Body of pancreas (tissue), 4 donors: ENCODE results near the gene ARHGAP26. TPM values are rescaled to one million over a fixed set of nuclear protein-coding genes. Genes with fewer than 3 reads are reported as not detected.

Experiments used
- ATAC-seq: fragments of 150-250 bp; one replicate; pipeline ENCODE4 v1.9.1; 2016
- DNase-seq, 4 donors: peaks; one replicate each; pipeline ENCODE4 v3.0.0-alpha.2; 2019
- H3K27ac ChIP-seq, 4 donors: fragments of 200-600 bp; sonication (generic); 1 replicate in 3 of 4; 2 replicates in 1 of 4; pipeline versions ENCODE4 v1.5.1 to v1.6.1; 2016 to 2019; ENCODE audit warnings: mild to moderate bottlenecking in 1 of 4, mixed read lengths in 1 of 4, moderate library complexity in 1 of 4
- H3K27me3 ChIP-seq, 2 donors: fragments of 200-600 bp; sonication (generic); one replicate each; pipeline ENCODE4 v1.6.0; 2016; ENCODE audit warnings: mild to moderate bottlenecking in 1 of 2
- H3K36me3 ChIP-seq, 2 donors: fragments of 200-600 bp; sonication (generic); replicated peaks in 1 of 2; 2 replicates each; pipeline ENCODE4 v1.5.1; 2016; ENCODE audit warnings: low read depth in 2 of 2; ENCODE audit not compliant: insufficient read depth in 1 of 2
- H3K4me1 ChIP-seq: fragments of 200-600 bp; sonication (generic); one replicate; pipeline ENCODE4 v1.6.0; 2016
- H3K4me3 ChIP-seq, 2 donors: fragments of 200-600 bp; sonication (generic); 1 replicate in 1 of 2; 2 replicates in 1 of 2; pipeline ENCODE4 v1.5.1; 2016 to 2019
- H3K9me3 ChIP-seq, 3 donors: fragments of 200-600 bp; sonication (generic); 1 replicate in 2 of 3; 2 replicates in 1 of 3; pipeline ENCODE4 v1.5.1; 2016
- POLR2A ChIP-seq, 3 donors: fragments of 450-650 bp; IDR thresholded peaks; one replicate each; pipeline ENCODE4 v1.6.1; 2016; ENCODE audit warnings: antibody characterized with exemption in 3 of 3, mild to moderate bottlenecking in 2 of 3
- WGBS, 2 donors: methylation state at CpG; one replicate each; pipeline ENCODE4 v1.1.5; 2017; 5-methylcytosine and 5-hydroxymethylcytosine counted together
- intact Hi-C: fragments of 100-400 bp; cut with DNase I; formaldehyde crosslinking; loops from one replicate; pipeline ENCODE4 v1.15.1; 2023
- total RNA-seq, 2 donors: library from RNA; depleted of rRNA; stranded (reverse); fragments of >200 nt; gene quantifications; one replicate each; pipeline ENCODE4 v1.1.0, GENCODE V29; 2016
- TF ChIP-seq, protein P1 (sequence below), 7 experiments: fragments of 450-650 bp in 4 of 7; fragments of 200-600 bp in 3 of 7; sonication (generic) in 3 of 7; IDR thresholded peaks; one replicate each; pipeline ENCODE4 v1.5.1; 2016 to 2019; ENCODE audit warnings: antibody characterized with exemption in 7 of 7

Gene ARHGAP26
- total RNA-seq, 2 donors from 2014 or later, result 12.5 to 14.2 TPM

GRCh38 chr5:143183989-143184388, 413.8 kb downstream of the ARHGAP26 start:
- H3K4me1 ChIP-seq, result peaks cover 15% of the 10 kb centered on the region
- H3K27me3 ChIP-seq, result no peaks in the 10 kb centered on the region
- ATAC-seq (no peak), DNase-seq (no peak)
- intact Hi-C loops, result no loop called here
- 83 to 100% methylated on average over 1 of the region's 1 CpG for WGBS, 2 donors
- H3K4me3 ChIP-seq, result no peak overlapping the region
- TF ChIP-seq, protein P1, sequence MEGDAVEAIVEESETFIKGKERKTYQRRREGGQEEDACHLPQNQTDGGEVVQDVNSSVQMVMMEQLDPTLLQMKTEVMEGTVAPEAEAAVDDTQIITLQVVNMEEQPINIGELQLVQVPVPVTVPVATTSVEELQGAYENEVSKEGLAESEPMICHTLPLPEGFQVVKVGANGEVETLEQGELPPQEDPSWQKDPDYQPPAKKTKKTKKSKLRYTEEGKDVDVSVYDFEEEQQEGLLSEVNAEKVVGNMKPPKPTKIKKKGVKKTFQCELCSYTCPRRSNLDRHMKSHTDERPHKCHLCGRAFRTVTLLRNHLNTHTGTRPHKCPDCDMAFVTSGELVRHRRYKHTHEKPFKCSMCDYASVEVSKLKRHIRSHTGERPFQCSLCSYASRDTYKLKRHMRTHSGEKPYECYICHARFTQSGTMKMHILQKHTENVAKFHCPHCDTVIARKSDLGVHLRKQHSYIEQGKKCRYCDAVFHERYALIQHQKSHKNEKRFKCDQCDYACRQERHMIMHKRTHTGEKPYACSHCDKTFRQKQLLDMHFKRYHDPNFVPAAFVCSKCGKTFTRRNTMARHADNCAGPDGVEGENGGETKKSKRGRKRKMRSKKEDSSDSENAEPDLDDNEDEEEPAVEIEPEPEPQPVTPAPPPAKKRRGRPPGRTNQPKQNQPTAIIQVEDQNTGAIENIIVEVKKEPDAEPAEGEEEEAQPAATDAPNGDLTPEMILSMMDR (IDR thresholded peaks at IDR 0.05), result no peak
- no peak for TF ChIP-seq POLR2A (IDR thresholded peaks at IDR 0.05)
- no peaks in the 10 kb centered on the region for H3K36me3 ChIP-seq
- H3K9me3 ChIP-seq, result no peaks in the 10 kb centered on the region
- no peak overlapping the region for H3K27ac ChIP-seq

DNA sequence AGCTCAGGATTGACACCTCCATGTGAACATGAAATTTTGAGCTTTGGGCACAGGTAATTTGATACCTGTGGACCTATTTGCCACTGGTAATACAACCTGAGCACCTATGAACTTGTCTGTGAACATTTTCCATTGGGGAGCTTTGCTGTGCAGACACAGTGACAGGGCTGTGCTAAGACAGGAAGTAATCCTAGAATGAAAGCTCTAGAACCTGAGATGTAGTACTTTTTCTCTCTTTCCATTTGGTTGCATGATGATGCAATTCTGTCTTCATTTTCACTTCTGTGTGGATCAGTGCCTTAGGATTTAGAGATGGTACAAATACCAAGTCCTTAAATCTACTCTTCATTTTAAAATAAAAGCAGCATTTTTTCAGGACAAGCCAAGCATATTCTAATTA, 416.4 kb downstream of the ARHGAP26 start:
- TF ChIP-seq, protein P1 (IDR thresholded peaks at IDR 0.05), result no peak
- DNase-seq (no peak), ATAC-seq (no peak)
- H3K4me3 ChIP-seq, result no peak overlapping the region
- no peak overlapping the region for H3K27ac ChIP-seq
- intact Hi-C loops, result no loop called here
- peaks cover 15% of the 10 kb centered on the region for H3K4me1 ChIP-seq
- H3K9me3 ChIP-seq, result peaks cover 0 to 6% (median 0%) of the 10 kb centered on the region in 3 donors
- no peaks in the 10 kb centered on the region for H3K27me3 ChIP-seq
- no peaks in the 10 kb centered on the region for H3K36me3 ChIP-seq

DNA sequence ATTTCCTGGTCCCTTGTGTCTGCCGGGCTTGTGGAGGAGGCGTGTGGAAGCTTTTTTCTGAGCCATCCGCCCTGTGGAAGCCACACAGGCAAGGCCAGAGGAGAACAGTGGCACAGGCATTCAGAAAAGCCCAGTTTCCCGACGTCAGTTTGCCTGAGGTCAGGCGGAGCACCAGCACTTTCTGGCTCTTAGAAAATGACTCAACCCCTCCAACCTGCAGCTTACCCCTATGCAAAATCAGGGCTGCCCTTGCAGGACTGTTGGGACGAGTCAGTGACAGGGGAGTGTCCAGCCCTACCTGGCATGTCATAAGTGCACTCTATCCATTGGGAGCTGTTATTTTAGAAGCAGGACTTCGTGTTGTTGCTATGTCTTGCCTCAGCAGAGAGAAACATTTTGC, 417.3 kb downstream of the ARHGAP26 start:
- H3K4me1 ChIP-seq, result peaks cover 12% of the 10 kb centered on the region
- 87 to 93% methylated on average over 7 to 8 of the region's 8 CpGs for WGBS, 2 donors
- no peak for ATAC-seq
- intact Hi-C loops, result no loop called here
- H3K27me3 ChIP-seq, result no peaks in the 10 kb centered on the region
- DNase-seq, result no peak
- peaks cover 0 to 6% (median 0%) of the 10 kb centered on the region in 3 donors for H3K9me3 ChIP-seq
- TF ChIP-seq, protein P1 (IDR thresholded peaks at IDR 0.05), result no peak
- no peak for TF ChIP-seq POLR2A (IDR thresholded peaks at IDR 0.05)
- H3K36me3 ChIP-seq, result no peaks in the 10 kb centered on the region
- H3K27ac ChIP-seq, result no peak overlapping the region
- no peak overlapping the region for H3K4me3 ChIP-seq

DNA sequence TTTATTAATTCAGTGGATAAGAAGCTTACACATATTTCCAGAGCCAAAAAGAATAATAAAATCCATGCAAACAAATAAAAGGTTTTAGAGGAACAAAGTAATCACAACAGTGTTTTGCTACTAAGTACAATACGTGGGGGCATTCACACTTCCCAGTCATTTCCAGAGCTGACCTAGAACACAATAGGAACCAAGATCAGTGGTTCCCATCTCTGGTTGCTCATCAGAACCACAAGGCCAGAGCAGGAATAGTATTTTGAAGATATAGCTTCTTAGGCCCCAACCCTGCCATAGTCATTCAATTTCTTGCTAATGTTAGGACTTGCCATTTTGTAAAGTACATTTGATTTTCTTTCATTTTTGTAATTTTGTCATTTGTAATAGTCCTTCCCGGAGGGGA, 417.9 kb downstream of the ARHGAP26 start:
- TF ChIP-seq, protein P1 (IDR thresholded peaks at IDR 0.05), result no peak
- TF ChIP-seq POLR2A (IDR thresholded peaks at IDR 0.05), result no peak
- ATAC-seq, result no peak
- no peak overlapping the region for H3K27ac ChIP-seq
- no peaks in the 10 kb centered on the region for H3K27me3 ChIP-seq
- no peak overlapping the region for H3K4me3 ChIP-seq
- H3K36me3 ChIP-seq, result no peaks in the 10 kb centered on the region
- WGBS, 2 donors, result 95 to 98% methylated on average over 2 of the region's 2 CpGs
- peaks cover 0 to 6% (median 0%) of the 10 kb centered on the region in 3 donors for H3K9me3 ChIP-seq
- DNase-seq, result no peak
- peaks cover 6% of the 10 kb centered on the region for H3K4me1 ChIP-seq
- intact Hi-C loops, result no loop called here

DNA sequence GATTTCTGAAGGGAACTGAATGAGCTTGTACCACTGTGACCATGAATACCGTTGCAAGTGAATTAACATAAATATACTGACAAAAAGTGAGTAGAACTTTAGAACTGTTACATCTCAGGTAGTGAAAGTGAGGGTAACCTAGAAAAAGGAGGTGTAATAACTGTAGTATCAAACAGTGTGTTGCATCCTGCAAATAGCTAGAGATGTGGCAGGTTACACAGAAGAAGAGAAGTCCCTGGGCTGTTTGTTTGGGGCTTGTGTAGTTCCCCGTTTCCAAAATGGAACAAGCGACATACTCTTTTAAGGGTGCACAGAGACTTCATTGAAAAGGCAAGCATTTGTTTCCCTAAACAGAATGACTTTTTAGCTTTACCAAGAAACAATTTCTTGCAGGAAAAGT, 418.5 kb downstream of the ARHGAP26 start:
- TF ChIP-seq, protein P1 (IDR thresholded peaks at IDR 0.05), result no peak
- no peak for TF ChIP-seq POLR2A (IDR thresholded peaks at IDR 0.05)
- no peaks in the 10 kb centered on the region for H3K27me3 ChIP-seq
- H3K36me3 ChIP-seq, result no peaks in the 10 kb centered on the region
- H3K27ac ChIP-seq, result no peak overlapping the region
- ATAC-seq (no peak), DNase-seq (no peak)
- peaks cover 0 to 6% (median 0%) of the 10 kb centered on the region in 3 donors for H3K9me3 ChIP-seq
- H3K4me1 ChIP-seq, result peaks cover under 1% of the 10 kb centered on the region
- intact Hi-C loops, result no loop called here
- WGBS, 2 donors, result 91 to 96% methylated on average over 3 of the region's 3 CpGs
- no peak overlapping the region for H3K4me3 ChIP-seq
